MM.1S (cell line): ENCODE measurements around the gene EFTUD2.

Experiments
- DNase-seq: peaks from one replicate; pipeline ENCODE4 v3.0.0-alpha.2; 2015
- H2AFZ ChIP-seq: fragments of 300-600 bp; sonication (generic); 2 replicates; pipeline ENCODE4 v1.6.0; 2016; ENCODE audit warnings: antibody characterized with exemption, low read length
- H3F3A ChIP-seq: fragments of 300-600 bp; sonication (generic); 2 replicates; pipeline ENCODE4 v1.6.1; 2016; ENCODE audit warnings: mild to moderate bottlenecking, antibody characterized with exemption, low read length, moderate library complexity, mixed read lengths; ENCODE audit not compliant: insufficient read depth
- H3K27ac ChIP-seq: fragments of 300-600 bp; sonication (generic); 2 replicates; pipeline ENCODE4 v1.5.1; 2016; ENCODE audit warnings: mild to moderate bottlenecking, low read length
- H3K27me3 ChIP-seq: fragments of 300-600 bp; sonication (generic); replicated peaks from 2 replicates; pipeline ENCODE4 v1.6.0; 2016; ENCODE audit warnings: low read length; ENCODE audit not compliant: insufficient read depth
- H3K36me3 ChIP-seq: fragments of 300-600 bp; sonication (generic); replicated peaks from 2 replicates; pipeline ENCODE4 v1.6.1; 2016; ENCODE audit warnings: mild to moderate bottlenecking, low read length, mixed read lengths; ENCODE audit not compliant: insufficient read depth
- H3K4me1 ChIP-seq: fragments of 300-600 bp; sonication (generic); 2 replicates; pipeline ENCODE4 v1.6.1; 2016; ENCODE audit warnings: low read length, mixed read lengths
- H3K4me2 ChIP-seq: fragments of 300-600 bp; sonication (generic); 2 replicates; pipeline ENCODE4 v1.6.0; 2016; ENCODE audit warnings: low read depth, low read length
- H3K4me3 ChIP-seq: fragments of 300-600 bp; sonication (generic); 2 replicates; pipeline ENCODE4 v1.5.1; 2016; ENCODE audit warnings: low read length, mixed read lengths
- H3K79me2 ChIP-seq: fragments of 300-600 bp; sonication (generic); 2 replicates; pipeline ENCODE4 v1.6.1; 2016; ENCODE audit warnings: mixed run types, low read length, mixed read lengths
- H3K9ac ChIP-seq: fragments of 300-600 bp; sonication (generic); 2 replicates; pipeline ENCODE4 v1.6.1; 2016; ENCODE audit warnings: low read length, mixed read lengths
- H3K9me2 ChIP-seq: fragments of 300-600 bp; sonication (generic); replicated peaks from 2 replicates; pipeline ENCODE4 v1.6.1; 2016; ENCODE audit warnings: mild to moderate bottlenecking, low read length, mixed read lengths; ENCODE audit not compliant: insufficient read depth
- H3K9me3 ChIP-seq: fragments of 300-600 bp; sonication (generic); replicated peaks from 2 replicates; pipeline ENCODE4 v1.6.1; 2016; ENCODE audit warnings: mild to moderate bottlenecking, low read length, mixed read lengths; ENCODE audit not compliant: insufficient read depth
- H4K20me1 ChIP-seq: fragments of 300-600 bp; sonication (generic); 2 replicates; pipeline ENCODE4 v1.6.1; 2016; ENCODE audit warnings: mild to moderate bottlenecking, low read length, moderate library complexity, mixed read lengths; ENCODE audit not compliant: insufficient read depth
- CTCF ChIP-seq: fragments of 300-600 bp; sonication (generic); IDR thresholded peaks from 2 replicates; pipeline ENCODE4 v1.5.1; 2016; ENCODE audit warnings: antibody characterized with exemption, low read length, mixed read lengths
- EZH2 ChIP-seq: fragments of 300-600 bp; sonication (generic); optimal IDR thresholded peaks from 2 replicates; pipeline ENCODE3; 2017; ENCODE audit warnings: low read depth, mild to moderate bottlenecking, antibody characterized with exemption, low read length, mixed read lengths
- EZH2phosphoT487 ChIP-seq: fragments of 300-600 bp; sonication (generic); IDR thresholded peaks from 2 replicates; pipeline ENCODE4 v1.6.1; 2018; ENCODE audit warnings: antibody characterized with exemption, low read length

The EFTUD2 gene

GRCh38 chr17:44907729-44908470 lies 8.7 kb upstream of the EFTUD2 start:
- Histone ChIP-seq H3K79me2 (no peaks in the 10 kb centered on the region), H3F3A (no peaks in the 10 kb centered on the region), H3K9me2 (no peaks in the 10 kb centered on the region), H3K9ac (no peak overlapping the region), H3K27me3 (peaks cover 40% of the 10 kb centered on the region), H3K4me1 (no peaks in the 10 kb centered on the region), H3K27ac (no peak overlapping the region), H3K4me2 (no peak overlapping the region), H3K4me3 (no peak overlapping the region), H3K36me3 (no peaks in the 10 kb centered on the region), H3K9me3 (no peaks in the 10 kb centered on the region), H4K20me1 (no peaks in the 10 kb centered on the region), H2AFZ (no peak overlapping the region)
- no peak for TF ChIP-seq EZH2phosphoT487
- no peak for TF ChIP-seq EZH2
- no peak for DNase-seq

GRCh38 chr17:44906763-44907728 lies 7.8 kb upstream of the EFTUD2 start:
- Histone ChIP-seq H3K36me3 (no peaks in the 10 kb centered on the region), H2AFZ (no peak overlapping the region), H3K4me3 (no peak overlapping the region), H3K4me2 (no peak overlapping the region), H3K27me3 (peaks cover 43% of the 10 kb centered on the region), H3K9ac (no peak overlapping the region), H4K20me1 (no peaks in the 10 kb centered on the region), H3K9me2 (no peaks in the 10 kb centered on the region), H3K27ac (no peak overlapping the region), H3K79me2 (no peaks in the 10 kb centered on the region), H3F3A (no peaks in the 10 kb centered on the region), H3K9me3 (no peaks in the 10 kb centered on the region), H3K4me1 (no peaks in the 10 kb centered on the region)
- no peak for DNase-seq
- no peak for TF ChIP-seq CTCF
- TF ChIP-seq EZH2phosphoT487 = no peak
- TF ChIP-seq EZH2 = no peak

GRCh38 chr17:44906010-44906646 lies 6.9 kb upstream of the EFTUD2 start:
- no peak overlapping the region for H3K4me3 ChIP-seq
- H3F3A ChIP-seq = no peaks in the 10 kb centered on the region
- H3K4me2 ChIP-seq = no peak overlapping the region
- no peaks in the 10 kb centered on the region for H3K9me3 ChIP-seq
- H4K20me1 ChIP-seq = no peaks in the 10 kb centered on the region
- H3K36me3 ChIP-seq = no peaks in the 10 kb centered on the region
- H3K27ac ChIP-seq = no peak overlapping the region
- no peak for DNase-seq
- H3K9me2 ChIP-seq = no peaks in the 10 kb centered on the region
- H3K79me2 ChIP-seq = no peaks in the 10 kb centered on the region
- H3K4me1 ChIP-seq = no peaks in the 10 kb centered on the region
- H2AFZ ChIP-seq = no peak overlapping the region
- no peak overlapping the region for H3K9ac ChIP-seq
- peaks cover 49% of the 10 kb centered on the region for H3K27me3 ChIP-seq
- TF ChIP-seq EZH2 (no peak), CTCF (no peak)
